Measurements from ENCODE around the gene ENOSF1. TPM values are rescaled to one million over a fixed set of nuclear protein-coding genes. Genes with fewer than 3 reads are reported as not detected.

ENOSF1 gene
- total and polyA plus RNA-seq, 10 of the 15 experiments (the other 5 are each of a cell fraction or from before 2014, with no cell fraction given) = 12.5 to 43.3 (median 29.5) TPM

GRCh38 chr18:650428-650858, 62.0 kb downstream of the ENOSF1 start (continued):
- no peak for TF ChIP-seq YBX1 (IDR thresholded peaks at IDR 0.05)

GRCh38 chr18:649341-649740, 63.1 kb downstream of the ENOSF1 start:
- TF ChIP-seq SUPT20H (IDR thresholded peaks at IDR 0.05; ENCODE audit: borderline replicate concordance, control insufficient read depth, low read depth, low read length) (no peak), KDM1A (IDR thresholded peaks at IDR 0.05; ENCODE audit: borderline replicate concordance) (no peak), FOXM1 (IDR thresholded peaks at IDR 0.05; ENCODE audit: low read depth, low read length) (no peak), JUNB (IDR thresholded peaks at IDR 0.05) (no peak), TCF12 (IDR thresholded peaks at IDR 0.05; ENCODE audit: low read depth, low read length) (no peak), ZNF687 (IDR thresholded peaks at IDR 0.05) (no peak), RELB (IDR thresholded peaks at IDR 0.05; ENCODE audit: low read depth) (no peak)
- H3K4me2 ChIP-seq (ENCODE audit: control insufficient read depth, insufficient read depth) = no peak overlapping the region
- H3K27me3 ChIP-seq (replicated peaks in 1 of 2; ENCODE audit: control insufficient read depth in 2 of 2, insufficient read depth in 2 of 2, low read length in 1 of 2) = no peaks in the 10 kb centered on the region
- peaks cover 10% of the 10 kb centered on the region for H3K4me1 ChIP-seq (ENCODE audit: control insufficient read depth, insufficient read depth, low read length)
- H3K9ac ChIP-seq (ENCODE audit: control insufficient read depth, insufficient read depth, low read length) = no peak overlapping the region
- intact Hi-C loops (cut with micrococcal nuclease; ENCODE audit: unreplicated experiment) = no loop called here
- H3K27ac ChIP-seq (ENCODE audit: control insufficient read depth, insufficient read depth) = no peak overlapping the region
- no TSS peak for BruUV-seq (replicated peaks)
- H2AFZ ChIP-seq (ENCODE audit: control insufficient read depth, low read depth, low read length) = no peak overlapping the region
- H4K20me1 ChIP-seq (ENCODE audit: control insufficient read depth, insufficient read depth) = no peaks in the 10 kb centered on the region
- ChIA-PET POLR2A (no interaction called here), CTCF (interaction anchor here (1.0 to 1.4 kb wide), 3 partner anchors 8 to 25 kb away, joined by 3 to 10 read pairs (median 4); partner anchors contain the start of gene TYMS), SMC1A (ENCODE audit: uncharacterized antibody, unreplicated experiment) (interaction anchor here (0.8 to 1.4 kb wide), 2 partner anchors 28 to 181 kb away, joined by 3 read pairs; no protein-coding TSS in a partner anchor), RAD21 (ENCODE audit: unreplicated experiment) (interaction anchor here (1.1 kb wide), 1 partner anchor 9 kb away, joined by 4 read pairs; no protein-coding TSS in a partner anchor)
- DNase-seq (ENCODE audit: low read depth, low spot score) (no peak), FAIRE-seq (no peak), ATAC-seq (no peak)
- H3K9me3 ChIP-seq (replicated peaks; ENCODE audit: control insufficient read depth, insufficient read depth, low read length) = no peaks in the 10 kb centered on the region
- H3K36me3 ChIP-seq (ENCODE audit: control insufficient read depth in 2 of 2, insufficient read depth in 2 of 2, low read length in 1 of 2) = no peaks in the 10 kb centered on the region
- in situ Hi-C loops (cut with MboI) = no loop called here
- 65% methylated on average over 5 of the region's 5 CpGs for WGBS (ENCODE audit: insufficient coverage, insufficient replicate concordance, low lambda C conversion rate, missing lambda C conversion rate)
- H3K4me3 ChIP-seq = no peak overlapping the region
- no peaks in the 10 kb centered on the region for H3K79me2 ChIP-seq (ENCODE audit: control insufficient read depth, insufficient read depth, low read length)

Measured in GM12878 (cell line).